T-cell (primary cell): ENCODE data around the gene HK3. TPM values are rescaled to one million over a fixed set of nuclear protein-coding genes. Genes with fewer than 3 reads are reported as not detected.

Source experiments
- ATAC-seq, 4 experiments: fragments of 200-7000 bp in 3 of 4; fragments of 150-1000 bp in 1 of 4; cut with Tn5 transposase; replicated peaks in 1 of 4; 1 replicate in 3 of 4; 2 replicates in 1 of 4; pipeline ENCODE4 v1.10.0; 2021; ENCODE audit warnings: moderate library complexity in 3 of 4, mild to moderate bottlenecking in 2 of 4, moderate number of reproducible peaks in 1 of 4
- CTCF ChIA-PET, 2 donors: fragments of 300-600 bp; sonication (Branson Sonifier 250); formaldehyde crosslinking; loops; one replicate each; lab custom pipeline; 2022; ENCODE audit warnings: antibody characterized with exemption in 2 of 2; lab: Charles Lee
- POLR2A ChIA-PET, 2 donors: fragments of 300-600 bp; sonication (Branson Sonifier 250); formaldehyde crosslinking; loops; one replicate each; lab custom pipeline; 2022; ENCODE audit warnings: antibody characterized with exemption in 2 of 2; lab: Charles Lee
- DNase-seq, 35 experiments: peaks; one replicate each; pipeline versions ENCODE4 v3.0.0 to v3.0.0-alpha.2; 2013 to 2023
- H3K27ac ChIP-seq: one replicate; pipeline ENCODE4 v1.5.1; 2013; ENCODE audit warnings: low read length
- H3K27me3 ChIP-seq, 2 experiments: replicated peaks in 1 of 2; 1 replicate in 1 of 2; 2 replicates in 1 of 2; pipeline versions ENCODE4 v1.6.1 to v1.7.0; 2013; ENCODE audit warnings: low read length in 1 of 2, mixed read lengths in 1 of 2; ENCODE audit not compliant: control insufficient read depth in 2 of 2, insufficient read depth in 2 of 2; ENCODE audit errors: extremely low read depth in 1 of 2
- H3K36me3 ChIP-seq, 2 donors: 1 replicate in 1 of 2; 2 replicates in 1 of 2; pipeline versions ENCODE4 v1.6.1 to v1.7.0; 2013; ENCODE audit warnings: low read length in 1 of 2; ENCODE audit not compliant: control insufficient read depth in 2 of 2, insufficient read depth in 1 of 2; ENCODE audit errors: extremely low read depth in 1 of 2
- H3K4me1 ChIP-seq, 2 experiments: 1 replicate in 1 of 2; 2 replicates in 1 of 2; pipeline versions ENCODE4 v1.6.1 to v1.7.0; 2013; ENCODE audit warnings: low read length in 2 of 2, mixed read lengths in 1 of 2; ENCODE audit not compliant: insufficient read depth in 2 of 2, control insufficient read depth in 1 of 2; ENCODE audit errors: extremely low read depth in 1 of 2
- H3K4me3 ChIP-seq, 2 donors: 1 replicate in 1 of 2; 2 replicates in 1 of 2; pipeline versions ENCODE4 v1.5.1 to v1.7.0; 2013; ENCODE audit warnings: mild to moderate bottlenecking in 2 of 2, low read length in 1 of 2, moderate library complexity in 1 of 2; ENCODE audit not compliant: control insufficient read depth in 1 of 2; ENCODE audit errors: extremely low read depth in 1 of 2
- H3K9me3 ChIP-seq: 2 replicates; pipeline ENCODE4 v1.7.0; 2013
- H3K27ac Mint-ChIP-seq, 2 donors: one replicate each; pipeline ENCODE4 v1.8.0; 2020 to 2021; ENCODE audit warnings: mild to moderate bottlenecking in 2 of 2, mixed read lengths in 2 of 2
- H3K27me3 Mint-ChIP-seq, 2 donors: one replicate each; pipeline ENCODE4 v1.8.0; 2021 to 2022; ENCODE audit warnings: mixed read lengths in 2 of 2
- H3K36me3 Mint-ChIP-seq: one replicate; pipeline ENCODE4 v1.8.0; 2021; ENCODE audit warnings: mixed read lengths
- H3K4me1 Mint-ChIP-seq, 3 donors: one replicate each; pipeline ENCODE4 v1.8.0; 2020 to 2022; ENCODE audit warnings: mixed read lengths in 3 of 3, mild to moderate bottlenecking in 1 of 3
- H3K4me3 Mint-ChIP-seq, 3 donors: one replicate each; pipeline ENCODE4 v1.8.0; 2020 to 2022; ENCODE audit warnings: mild to moderate bottlenecking in 3 of 3, mixed read lengths in 3 of 3, moderate library complexity in 3 of 3
- H3K9me3 Mint-ChIP-seq, 3 donors: one replicate each; pipeline ENCODE4 v1.8.0; 2020 to 2022; ENCODE audit warnings: mixed read lengths in 3 of 3
- WGBS: methylation state at CpG from one replicate; pipeline ENCODE4 v1.1.5; 2013; ENCODE audit warnings: missing lambda C conversion rate; ENCODE audit not compliant: insufficient coverage; 5-methylcytosine and 5-hydroxymethylcytosine counted together
- total RNA-seq, 35 experiments: library from RNA in 6 of 35; stranded (reverse) in 6 of 35; fragments of 120-200 nt in 1 of 35; gene quantifications; one replicate each; pipeline versions ENCODE4 v1.2.1 to v1.2.4 and lab custom pipeline; 2013 to 2026

The HK3 gene
- total RNA-seq, 5 donors from 2014 or later (not counting 1 experiment from before 2014, with no cell fraction given), result 0.16 to 0.85 (median 0.44) TPM

- H3K36me3 Mint-ChIP-seq, result no peaks in the 10 kb centered on the region
- CTCF ChIA-PET, result no interaction called here
- H3K9me3 Mint-ChIP-seq, result no peaks in the 10 kb centered on the region
- H3K9me3 ChIP-seq, result no peaks in the 10 kb centered on the region
- H3K4me3 ChIP-seq, result no peak overlapping the region
- POLR2A ChIA-PET, result interaction anchor here in 1 of 2 donors (0.5 kb wide), 1 partner anchor 369 kb away, joined by 3 read pairs; no protein-coding TSS in a partner anchor
- WGBS, result 78% methylated on average over 11 of the region's 17 CpGs
- no peak for ATAC-seq
- no peak overlapping the region for H3K27ac ChIP-seq
- H3K4me1 ChIP-seq, result no peaks in the 10 kb centered on the region
- no peak for DNase-seq
- H3K4me1 Mint-ChIP-seq, result no peaks in the 10 kb centered on the region
- H3K27me3 Mint-ChIP-seq, result peaks cover 20 to 47% of the 10 kb centered on the region in 2 donors
- no peaks in the 10 kb centered on the region for H3K36me3 ChIP-seq
- no peak overlapping the region for H3K27ac Mint-ChIP-seq
- peaks cover 0 to 79% of the 10 kb centered on the region in 2 experiments for H3K27me3 ChIP-seq
- H3K4me3 Mint-ChIP-seq, result no peak overlapping the region
Measured at GRCh38 chr5:176851871-176852658, 47.1 kb downstream of the HK3 start.

- no peaks in the 10 kb centered on the region for H3K9me3 Mint-ChIP-seq
- WGBS, result 81% methylated on average over 9 of the region's 12 CpGs
- CTCF ChIA-PET, result no interaction called here
- no peak overlapping the region for H3K27ac Mint-ChIP-seq
- H3K27me3 Mint-ChIP-seq, result peaks cover 17 to 48% of the 10 kb centered on the region in 2 donors
- H3K4me3 Mint-ChIP-seq, result no peak overlapping the region
- H3K36me3 Mint-ChIP-seq, result no peaks in the 10 kb centered on the region
- Histone ChIP-seq H3K27me3 (peaks cover 0 to 80% of the 10 kb centered on the region in 2 experiments), H3K36me3 (no peaks in the 10 kb centered on the region), H3K9me3 (no peaks in the 10 kb centered on the region), H3K27ac (no peak overlapping the region), H3K4me1 (no peaks in the 10 kb centered on the region), H3K4me3 (no peak overlapping the region)
- POLR2A ChIA-PET, result interaction anchor here in 1 of 2 donors (0.5 kb wide), 1 partner anchor 368 kb away, joined by 3 read pairs; no protein-coding TSS in a partner anchor
- DNase-seq (no peak), ATAC-seq (no peak)
- no peaks in the 10 kb centered on the region for H3K4me1 Mint-ChIP-seq
Measured at GRCh38 chr5:176851380-176851779, 47.8 kb downstream of the HK3 start.

- H3K36me3 ChIP-seq, result no peaks in the 10 kb centered on the region
Measured at GRCh38 chr5:176850371-176851245, 48.5 kb downstream of the HK3 start.

GRCh38 chr5:176849611-176850227 is 49.4 kb downstream of the HK3 start:
- peaks cover 29 to 59% of the 10 kb centered on the region in 2 donors for H3K27me3 Mint-ChIP-seq
- 73% methylated on average over 2 of the region's 7 CpGs for WGBS
- DNase-seq (no peak), ATAC-seq (no peak)
- H3K27ac Mint-ChIP-seq, result no peak overlapping the region
- H3K36me3 Mint-ChIP-seq, result no peaks in the 10 kb centered on the region
- no peak overlapping the region for H3K27ac ChIP-seq
- H3K4me1 Mint-ChIP-seq, result no peaks in the 10 kb centered on the region
- no peaks in the 10 kb centered on the region for H3K9me3 ChIP-seq
- POLR2A ChIA-PET, result no interaction called here
- no peaks in the 10 kb centered on the region for H3K9me3 Mint-ChIP-seq
- no peaks in the 10 kb centered on the region for H3K36me3 ChIP-seq
- H3K27me3 ChIP-seq, result peaks cover 0 to 80% of the 10 kb centered on the region in 2 experiments
- no peak overlapping the region for H3K4me3 ChIP-seq
- no peaks in the 10 kb centered on the region for H3K4me1 ChIP-seq
- CTCF ChIA-PET, result interaction anchor here in 1 of 2 donors (0.7 kb wide), 1 partner anchor 9 kb away, joined by 7 read pairs; no protein-coding TSS in a partner anchor
- H3K4me3 Mint-ChIP-seq, result no peak overlapping the region

More at GRCh38 chr5:176850371-176851245, 48.5 kb downstream of the HK3 start:
- no peaks in the 10 kb centered on the region for H3K36me3 Mint-ChIP-seq
- POLR2A ChIA-PET, result no interaction called here
- H3K4me1 Mint-ChIP-seq, result no peaks in the 10 kb centered on the region
- Histone ChIP-seq H3K27ac (no peak overlapping the region), H3K27me3 (peaks cover 0 to 79% of the 10 kb centered on the region in 2 experiments), H3K4me3 (no peak overlapping the region), H3K9me3 (no peaks in the 10 kb centered on the region), H3K4me1 (no peaks in the 10 kb centered on the region)
- WGBS, result 79% methylated on average over 21 of the region's 21 CpGs
- ATAC-seq, result no peak
- no peak for DNase-seq
- H3K9me3 Mint-ChIP-seq, result no peaks in the 10 kb centered on the region
- no peak overlapping the region for H3K27ac Mint-ChIP-seq
- no peak overlapping the region for H3K4me3 Mint-ChIP-seq
- CTCF ChIA-PET, result interaction anchor here in 1 of 2 donors (0.7 kb wide), 1 partner anchor 8 kb away, joined by 7 read pairs; no protein-coding TSS in a partner anchor
- H3K27me3 Mint-ChIP-seq, result peaks cover 22 to 52% of the 10 kb centered on the region in 2 donors

GRCh38 chr5:176848651-176849050 is 50.5 kb downstream of the HK3 start:
- peaks cover 32 to 55% of the 10 kb centered on the region in 2 donors for H3K27me3 Mint-ChIP-seq
- H3K4me1 ChIP-seq, result no peaks in the 10 kb centered on the region

More at GRCh38 chr5:176848651-176849050, 50.5 kb downstream of the HK3 start:
- Mint-ChIP-seq H3K4me3 (no peak overlapping the region), H3K36me3 (no peaks in the 10 kb centered on the region), H3K27ac (no peak overlapping the region), H3K4me1 (no peaks in the 10 kb centered on the region), H3K9me3 (no peaks in the 10 kb centered on the region)
- 86% methylated on average over 13 of the region's 13 CpGs for WGBS
- ATAC-seq (no peak), DNase-seq (no peak)
- Histone ChIP-seq H3K4me3 (no peak overlapping the region), H3K27ac (no peak overlapping the region), H3K36me3 (no peaks in the 10 kb centered on the region), H3K9me3 (no peaks in the 10 kb centered on the region), H3K27me3 (peaks cover 0 to 84% of the 10 kb centered on the region in 2 experiments)
- ChIA-PET POLR2A (no interaction called here), CTCF (no interaction called here)
